ENCODE data around the gene PDGFD.

The PDGFD gene

DNA sequence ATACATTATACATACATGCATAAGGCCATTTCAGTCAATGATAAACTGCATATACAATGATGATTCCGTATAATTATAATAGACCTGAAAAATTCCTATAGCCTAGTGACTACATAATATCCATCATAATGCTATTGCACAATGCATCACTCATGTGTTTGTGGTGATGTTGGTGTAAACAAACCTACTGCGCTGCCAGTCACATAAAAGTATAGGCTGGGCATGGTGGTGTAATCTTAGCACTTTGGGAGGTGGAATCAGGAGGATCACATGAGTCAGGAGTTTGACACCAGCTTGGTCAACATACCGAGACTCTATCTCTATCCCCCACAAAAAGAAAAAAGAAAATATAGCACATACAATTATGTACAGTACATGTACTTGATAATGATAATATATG, 291.2 kb downstream of the PDGFD start:
- DNase-seq = no peak

DNA sequence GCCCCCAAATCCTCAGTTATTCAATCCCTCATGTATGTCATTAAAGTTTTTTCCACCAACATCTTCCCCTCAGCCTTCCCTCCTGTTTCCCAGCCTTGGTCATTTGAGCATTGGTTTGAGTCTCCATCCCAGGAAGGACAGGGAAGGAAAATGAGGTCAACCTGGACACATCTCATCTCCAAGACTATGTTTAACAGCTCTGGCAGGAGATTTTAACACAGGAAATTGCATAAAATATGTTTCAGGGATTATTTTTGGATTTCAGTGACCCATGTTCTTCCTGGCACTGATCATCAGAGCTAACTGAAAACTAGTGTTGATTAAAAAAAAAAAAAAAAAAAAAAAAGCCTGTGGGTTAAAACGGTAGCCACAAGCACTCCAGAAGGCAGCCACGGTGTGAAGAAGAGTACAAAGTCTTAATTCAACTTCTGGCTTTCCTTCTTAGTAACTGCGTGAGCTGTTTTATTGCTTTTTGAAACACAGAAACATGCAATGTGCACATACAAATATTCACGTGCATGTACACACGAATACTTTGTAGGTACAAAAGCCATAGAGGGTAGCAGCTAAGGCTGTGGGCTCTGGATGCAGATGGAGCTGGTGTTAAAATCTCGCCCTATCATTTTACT, 291.9 kb downstream of the PDGFD start:
- DNase-seq = no peak

DNA sequence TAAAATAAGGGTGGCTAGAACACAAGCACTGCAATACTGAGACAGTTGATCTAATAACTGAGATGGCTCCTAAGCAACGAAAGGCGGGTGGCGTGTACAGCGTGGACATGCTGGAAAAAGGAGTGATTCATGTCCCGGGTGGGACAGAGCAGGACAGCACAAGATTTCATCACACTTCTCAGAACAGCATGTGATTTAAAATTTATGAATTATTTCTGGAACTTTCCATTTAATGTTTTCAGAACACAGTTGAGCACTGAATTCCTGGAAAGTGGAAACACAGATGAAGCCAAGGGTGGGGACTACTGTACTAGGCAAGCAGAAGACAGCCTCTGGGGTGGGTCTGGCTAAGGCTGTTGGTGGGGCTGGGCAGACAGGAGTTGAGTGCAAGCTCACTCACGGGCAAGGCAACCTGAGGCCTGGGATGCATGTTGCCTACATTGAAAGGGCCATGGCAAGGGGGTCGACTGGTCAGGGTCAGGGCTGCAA, 293.1 kb downstream of the PDGFD start:
- no peak for DNase-seq

- DNase-seq = no peak
Measured at GRCh38 chr11:103867481-103867880, 296.5 kb downstream of the PDGFD start.

DNA sequence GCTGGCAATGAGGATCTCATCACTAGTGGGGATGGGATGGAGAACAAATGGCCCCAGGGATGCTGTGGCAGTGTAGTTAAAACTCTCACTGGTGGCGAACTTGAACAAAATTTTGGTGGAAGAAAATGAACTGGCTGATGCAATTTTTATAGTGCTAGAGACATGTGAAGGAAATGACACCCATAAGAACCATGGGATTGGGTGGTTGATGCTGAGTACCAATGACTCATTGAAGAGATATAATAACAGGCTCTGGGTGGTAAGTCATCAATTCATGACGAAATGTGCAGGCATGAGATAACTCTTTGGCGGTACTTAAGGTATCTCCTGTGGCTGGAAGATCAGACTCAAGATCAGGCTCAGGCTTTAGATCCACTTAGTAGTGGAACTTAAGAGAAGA, 300.4 kb downstream of the PDGFD start:
- no peak for DNase-seq

DNA sequence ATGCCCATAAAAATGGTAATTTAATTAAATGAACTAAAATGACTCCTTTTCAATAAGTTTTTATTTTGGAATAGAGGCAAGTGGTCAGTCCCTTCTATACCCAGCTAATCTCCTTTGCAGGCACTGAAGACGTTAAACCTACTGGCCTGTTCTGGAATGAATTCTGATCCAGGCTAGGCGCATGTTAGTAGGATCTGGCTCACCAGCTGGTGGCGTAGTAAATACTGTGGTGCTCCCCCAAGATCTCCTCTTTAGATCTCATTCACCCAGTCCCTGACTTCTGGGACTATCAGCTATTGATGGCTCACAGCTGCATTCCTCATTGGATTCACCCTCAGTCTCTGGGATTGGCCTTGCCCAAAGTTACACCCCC, 301.2 kb downstream of the PDGFD start:
- DNase-seq = no peak

GRCh38 chr11:103862094-103862801, 301.7 kb downstream of the PDGFD start:
- no peak for DNase-seq
